ENCODE data around the gene SFT2D1.

Gene SFT2D1

DNA sequence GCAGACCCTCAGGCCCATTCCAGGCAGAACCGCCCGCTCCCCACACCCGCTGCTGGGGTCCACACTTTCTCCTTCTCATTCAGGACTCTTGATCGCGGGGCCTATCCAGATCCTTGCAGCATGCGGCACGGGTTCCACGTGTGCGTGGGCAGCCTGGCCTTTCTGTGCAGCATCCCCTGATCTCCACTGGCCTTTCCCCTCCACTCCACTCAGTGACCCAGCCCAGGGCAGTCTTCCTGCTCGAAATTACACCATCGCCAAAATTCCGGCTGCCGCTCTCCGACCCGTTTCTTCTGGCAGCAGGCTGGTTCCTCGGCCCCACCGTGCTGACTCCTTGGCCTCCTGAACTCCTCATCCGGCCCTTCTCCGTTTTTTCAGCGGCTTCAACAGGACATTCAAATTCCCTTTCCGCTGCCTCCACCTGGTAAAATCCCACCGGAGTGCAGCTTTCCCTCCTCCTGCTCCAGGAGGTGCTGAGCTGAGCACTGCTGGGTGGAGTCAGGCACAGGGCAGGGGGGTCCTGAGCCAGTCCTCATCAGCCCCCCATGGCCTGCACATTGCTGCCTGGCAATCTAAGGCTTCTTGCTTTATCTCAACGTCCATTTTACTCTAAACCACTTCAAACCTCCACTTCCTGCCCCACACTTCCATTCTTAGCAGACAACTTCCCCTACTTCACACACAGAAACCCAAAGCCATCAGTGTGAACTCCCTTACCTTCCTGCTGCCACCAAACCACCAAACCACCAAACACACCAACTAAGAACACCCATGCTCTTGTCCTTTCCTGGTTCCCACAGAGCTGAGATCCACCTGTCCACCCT is 9.0 kb downstream of the SFT2D1 start:
- DNase-seq (ENCODE audit: low spot score) = no peak

DNA sequence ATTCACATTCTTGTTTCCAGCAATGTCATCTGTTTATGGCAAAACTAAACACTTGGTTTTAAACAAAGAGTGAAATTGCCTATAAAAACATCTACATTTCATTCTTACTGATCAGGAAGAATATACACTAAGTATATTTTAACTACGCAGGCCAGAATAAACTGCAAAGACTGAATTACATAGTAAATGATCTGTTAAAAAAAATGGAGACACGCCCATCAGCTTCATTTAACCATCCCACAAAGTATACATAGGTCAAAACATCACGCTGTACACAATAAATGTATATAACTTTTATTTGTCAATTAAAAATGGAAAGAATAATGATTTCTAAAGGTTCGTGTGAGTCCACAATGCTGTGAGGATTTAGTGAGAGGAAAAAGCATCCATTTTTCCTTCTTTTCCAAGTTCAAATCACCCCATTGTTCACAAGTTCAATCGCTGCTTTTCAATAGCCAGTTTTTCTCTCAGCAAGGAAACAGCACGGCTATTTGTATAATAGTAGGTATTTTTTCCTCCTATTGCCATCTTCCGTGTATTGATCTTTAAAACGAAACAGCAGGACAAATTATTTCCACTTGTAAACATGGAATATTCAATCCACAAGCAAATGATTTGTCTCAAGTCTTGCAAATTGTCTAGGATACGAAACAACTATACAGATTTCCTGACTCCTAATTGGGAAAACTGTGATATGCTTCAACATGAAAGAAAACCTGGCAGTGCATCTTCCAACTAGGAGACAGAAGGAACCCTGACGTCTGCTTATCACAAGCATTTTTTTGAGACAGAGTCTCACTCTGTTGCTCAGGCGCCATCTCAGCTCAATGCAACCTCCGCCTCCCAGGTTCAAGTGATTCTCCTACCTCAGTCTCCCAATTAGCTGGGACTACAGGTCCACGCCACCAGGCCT is 10.6 kb downstream of the SFT2D1 start:
- no peak for DNase-seq (ENCODE audit: low spot score)

DNA sequence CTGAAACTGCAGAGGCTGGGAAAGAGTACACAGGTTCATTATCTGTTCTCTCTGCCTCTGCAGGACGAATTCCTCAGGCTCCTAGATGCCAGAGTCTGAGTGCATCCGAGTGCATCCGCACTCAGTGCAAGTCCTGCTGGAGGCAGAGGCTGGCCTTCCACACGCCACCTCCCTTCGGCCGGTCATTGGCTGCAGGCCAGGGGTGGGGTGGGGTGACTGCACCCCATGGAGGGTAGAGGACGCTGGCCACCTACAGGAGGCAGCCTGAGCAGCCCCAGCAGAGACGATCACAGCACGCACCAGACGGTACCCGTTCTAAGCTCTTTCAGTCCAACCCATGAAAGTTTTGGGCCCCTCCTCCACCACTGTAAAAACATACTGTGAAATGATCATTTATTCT is 11.7 kb downstream of the SFT2D1 start:
- peak; percentile 91 for DNase-seq (ENCODE audit: low spot score)

DNA sequence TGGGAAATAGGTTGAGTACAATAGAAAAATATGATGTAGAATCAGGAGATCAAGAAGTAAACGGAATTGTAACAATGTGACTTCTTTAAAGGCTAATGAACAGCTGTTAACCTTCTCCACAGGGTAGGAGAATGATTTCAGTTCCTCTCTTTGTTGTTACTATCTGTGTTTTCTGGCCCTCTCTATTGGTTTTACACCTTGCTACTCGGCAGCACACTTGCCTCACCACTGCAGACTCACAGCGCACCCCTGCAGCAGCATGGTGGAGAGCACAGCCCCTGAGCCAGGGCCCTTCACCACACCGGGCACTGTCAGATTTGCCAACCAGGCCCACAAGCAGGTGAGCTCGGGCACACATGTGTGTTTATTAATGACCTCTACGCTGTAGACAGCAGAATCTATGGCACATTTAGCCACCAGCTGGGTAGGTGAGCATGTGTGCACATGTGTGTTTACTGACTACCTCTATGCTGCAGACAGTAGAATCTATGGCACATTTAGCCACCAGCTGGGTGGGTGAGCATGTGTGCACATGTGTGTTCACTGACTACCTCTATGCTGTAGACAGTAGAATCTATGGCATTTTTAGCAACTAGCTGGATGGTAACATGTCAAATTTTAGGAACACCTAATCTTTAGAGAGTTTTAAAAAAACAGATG is 16.8 kb downstream of the SFT2D1 start:
- DNase-seq (ENCODE audit: low spot score) = no peak

DNA sequence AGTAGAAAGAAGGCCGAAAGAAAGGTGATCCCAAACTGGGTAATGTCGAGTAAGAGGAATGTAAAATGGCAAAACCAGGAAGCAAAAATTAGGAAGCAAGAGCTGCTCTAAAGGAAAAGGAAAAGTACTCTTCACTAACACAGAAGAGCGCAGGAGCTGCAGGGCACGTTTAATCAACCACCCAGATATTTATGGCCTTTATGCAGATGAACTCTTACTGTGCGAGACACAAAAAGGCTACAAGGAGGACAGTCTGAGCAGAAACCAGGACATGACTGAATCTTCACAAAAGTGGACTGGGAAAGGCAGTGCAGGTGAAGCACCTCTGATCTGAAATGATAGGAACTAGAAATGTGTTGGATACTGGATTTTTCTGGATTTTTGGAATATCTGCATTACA is 18.9 kb downstream of the SFT2D1 start:
- DNase-seq (ENCODE audit: low spot score) = no peak

DNA sequence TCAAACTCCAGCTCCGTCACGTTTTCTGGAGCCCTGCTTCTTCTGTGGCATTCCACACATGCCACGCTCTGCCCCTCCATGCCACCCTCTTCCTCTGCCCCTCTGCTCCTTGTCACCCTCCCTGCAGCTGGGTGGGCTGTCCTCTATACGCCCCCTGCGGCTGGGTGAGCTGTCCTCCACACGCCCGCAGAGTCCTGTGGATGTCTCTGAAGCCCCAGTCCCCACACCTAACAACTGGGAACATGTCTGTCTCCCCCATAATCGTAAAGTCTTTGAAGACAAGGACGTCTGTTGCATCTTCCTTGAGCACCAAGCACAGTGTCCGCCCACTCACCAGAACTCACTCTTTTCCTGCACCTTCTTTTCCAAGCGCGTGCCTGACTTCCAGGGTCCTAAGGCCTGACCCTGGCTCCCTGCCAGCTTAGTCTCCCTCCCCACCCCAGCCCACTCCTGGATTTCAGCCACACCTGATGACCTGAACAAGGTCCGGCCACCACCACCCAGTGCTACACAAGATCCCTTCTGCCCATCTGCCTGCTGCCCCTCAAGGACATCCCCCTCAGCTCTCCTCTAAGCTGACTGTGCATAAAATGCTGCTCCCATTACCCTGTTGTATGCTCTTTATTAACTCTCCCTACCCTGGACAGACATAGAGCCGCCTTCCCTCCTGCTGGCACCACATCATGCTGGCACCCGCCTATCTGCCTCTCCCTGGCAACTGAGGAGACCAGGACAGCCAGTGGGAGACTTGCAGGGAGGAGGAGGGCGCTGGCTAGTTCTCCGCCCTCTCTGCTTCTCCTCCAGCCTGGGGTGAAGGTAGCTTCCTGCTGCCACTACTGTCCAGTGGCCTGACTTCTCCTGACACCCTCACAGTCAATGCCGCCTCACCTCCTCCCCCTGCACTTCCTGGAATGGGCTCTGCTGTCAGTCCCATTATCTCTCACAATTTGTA is 23.4 kb downstream of the SFT2D1 start:
- DNase-seq (ENCODE audit: low spot score) = no peak

DNA sequence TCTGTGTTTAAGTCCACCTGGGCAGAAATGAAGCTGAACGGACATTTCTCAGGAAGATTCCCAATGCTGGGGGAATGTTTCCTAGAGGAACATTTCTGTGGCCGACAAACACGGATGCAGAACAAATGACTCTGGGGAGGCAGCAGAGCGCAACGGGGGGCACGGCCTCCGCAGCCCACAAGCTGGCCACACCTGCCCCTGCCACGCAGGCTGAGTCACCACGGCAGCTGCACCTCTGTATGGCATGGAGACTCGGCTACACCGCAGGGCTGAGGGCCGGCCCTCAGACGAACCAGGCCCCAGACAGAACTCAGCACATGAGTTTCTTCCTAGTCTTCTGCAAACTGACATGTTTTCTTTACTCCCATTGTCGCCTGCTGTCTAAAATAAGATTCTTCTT is 24.1 kb downstream of the SFT2D1 start:
- no peak for DNase-seq (ENCODE audit: low spot score)

DNA sequence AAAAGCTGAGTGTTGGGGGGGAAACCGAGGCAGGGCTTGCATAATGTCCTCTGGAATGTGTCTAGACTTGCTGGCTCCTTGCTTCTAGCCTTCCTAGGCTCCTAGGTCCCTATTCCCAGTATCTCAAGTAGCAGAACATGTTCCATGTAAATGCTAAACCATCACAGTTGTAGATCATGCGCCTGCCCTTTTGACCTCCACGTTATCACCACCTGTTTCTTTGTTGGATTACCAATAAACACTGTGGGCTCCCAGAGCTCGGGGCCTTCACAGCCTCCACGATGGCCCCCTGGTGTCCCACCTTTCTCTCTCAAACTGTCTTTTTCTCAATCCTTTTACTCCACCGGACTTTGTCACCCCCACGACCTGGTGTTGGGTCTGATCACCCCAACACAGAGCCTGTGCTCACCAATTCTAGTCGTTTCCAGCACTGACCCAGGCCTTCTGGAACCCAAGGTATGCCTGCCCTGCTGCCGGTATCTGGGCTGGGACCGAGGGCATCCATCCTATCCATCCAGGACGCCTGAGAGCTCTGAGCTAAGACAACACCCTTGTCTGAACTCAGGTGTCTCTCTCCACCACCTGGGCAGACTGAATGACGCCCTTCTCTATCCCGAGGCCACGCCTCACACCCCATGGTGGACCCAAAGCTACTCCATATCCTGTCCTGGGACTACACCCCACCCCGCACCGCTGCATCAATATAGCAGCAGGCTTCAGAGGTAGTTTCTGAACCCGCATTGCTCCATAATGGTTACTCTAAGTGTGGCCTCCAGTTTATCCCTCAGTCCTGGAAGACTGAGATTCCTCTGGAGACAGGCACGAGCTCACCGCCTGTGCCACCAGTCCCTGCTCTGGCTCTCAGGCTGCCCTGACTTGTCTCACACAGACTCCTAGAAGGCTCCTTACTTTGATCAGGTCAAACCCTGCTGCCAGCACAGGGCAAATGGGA is 24.8 kb downstream of the SFT2D1 start:
- no peak for DNase-seq (ENCODE audit: low spot score)

DNA sequence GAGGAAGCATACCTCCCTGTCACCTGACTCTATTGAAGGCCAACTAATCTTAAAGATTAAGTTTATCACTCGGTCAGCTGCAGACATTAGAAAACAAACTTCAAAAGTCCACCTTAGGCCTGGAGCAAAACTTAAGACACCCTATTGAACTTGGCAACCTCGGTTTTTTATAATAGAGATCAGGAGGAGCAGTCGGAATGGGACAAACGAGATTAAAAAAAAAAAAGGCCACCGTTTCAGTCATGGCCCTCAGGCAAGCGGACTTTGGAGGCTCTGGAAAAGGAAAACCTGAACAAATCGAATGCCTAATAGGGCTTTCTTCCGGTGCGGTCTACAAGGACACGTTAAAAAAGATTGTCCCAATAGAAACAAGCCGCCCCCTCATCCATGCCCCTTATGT is 26.9 kb downstream of the SFT2D1 start:
- no peak for DNase-seq (ENCODE audit: low spot score)

DNA sequence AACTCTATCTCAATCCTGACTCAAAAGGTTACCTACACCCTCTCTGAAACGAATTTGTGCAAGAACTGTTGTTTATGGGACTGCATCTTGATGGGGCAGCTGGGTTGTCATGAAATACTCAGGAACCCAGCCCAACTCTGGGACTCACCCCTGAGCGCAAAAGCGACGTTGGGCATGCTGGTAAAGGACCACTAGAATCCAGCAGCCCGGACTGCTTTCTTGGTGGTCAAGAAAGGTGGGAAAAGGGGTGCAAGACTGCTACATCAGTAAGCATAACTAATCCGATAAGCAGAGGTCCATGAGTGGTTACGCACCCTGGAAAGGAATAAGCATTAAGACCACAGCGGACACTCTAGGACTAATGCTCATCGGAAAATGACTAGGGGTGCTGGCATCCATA is 27.9 kb downstream of the SFT2D1 start:
- DNase-seq (ENCODE audit: low spot score) = no peak

DNA sequence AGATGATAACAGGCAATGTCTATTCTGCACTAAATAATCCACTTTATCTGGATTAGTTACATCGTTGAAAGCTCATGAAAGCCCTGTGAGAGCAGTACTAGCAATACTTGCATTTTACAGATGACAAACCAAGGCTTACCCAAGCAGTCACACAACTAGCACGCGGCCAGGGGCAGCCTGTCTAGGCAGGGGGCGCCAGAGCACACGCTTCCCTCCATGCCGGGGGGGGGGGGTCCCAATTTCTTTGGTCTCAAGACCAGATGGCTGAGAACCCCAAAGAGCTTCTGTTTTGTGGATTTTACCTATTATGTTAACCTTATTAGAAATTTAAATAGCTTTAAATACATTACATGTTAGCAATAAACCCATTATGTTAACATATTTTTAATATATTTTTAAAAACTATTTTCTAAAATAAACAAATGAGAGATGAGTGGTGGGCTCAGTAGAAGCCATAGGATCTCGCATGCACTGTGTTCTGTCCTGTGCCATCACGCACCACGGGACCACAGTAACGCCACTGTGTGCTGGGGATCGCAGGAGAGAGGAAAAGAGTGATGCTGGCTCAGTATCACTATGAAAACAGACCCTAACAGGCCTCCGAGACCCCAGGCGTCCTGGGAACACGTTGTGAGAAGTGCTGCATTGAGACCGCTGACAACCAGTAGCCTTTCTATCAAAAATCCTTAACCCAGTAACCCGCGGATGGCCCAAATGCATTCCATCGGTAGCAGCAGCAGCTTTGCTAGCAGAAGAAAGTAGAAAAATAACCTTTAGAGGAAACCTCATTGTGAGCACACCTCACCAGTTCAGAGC is 28.9 kb downstream of the SFT2D1 start:
- peak; percentile 60 for DNase-seq (ENCODE audit: low spot score)

DNA sequence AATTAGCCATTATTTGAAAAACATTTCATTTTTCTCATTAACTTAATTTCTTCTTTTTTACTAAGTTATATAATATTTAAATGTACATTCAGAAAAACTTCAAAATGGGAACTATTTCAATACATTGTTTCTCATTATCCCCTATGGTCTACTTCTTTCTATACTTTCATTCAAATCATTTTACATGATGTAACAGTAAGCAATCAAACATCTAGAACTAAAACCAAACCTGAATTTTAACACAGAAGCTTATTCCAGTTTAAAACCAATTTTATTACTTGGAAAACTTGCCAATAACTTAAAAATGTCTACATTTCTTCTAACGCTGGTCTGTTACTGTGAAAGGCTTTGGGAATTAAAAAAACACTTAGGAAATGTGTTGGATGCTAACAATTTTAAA is 29.5 kb downstream of the SFT2D1 start:
- no peak for DNase-seq (ENCODE audit: low spot score)

DNA sequence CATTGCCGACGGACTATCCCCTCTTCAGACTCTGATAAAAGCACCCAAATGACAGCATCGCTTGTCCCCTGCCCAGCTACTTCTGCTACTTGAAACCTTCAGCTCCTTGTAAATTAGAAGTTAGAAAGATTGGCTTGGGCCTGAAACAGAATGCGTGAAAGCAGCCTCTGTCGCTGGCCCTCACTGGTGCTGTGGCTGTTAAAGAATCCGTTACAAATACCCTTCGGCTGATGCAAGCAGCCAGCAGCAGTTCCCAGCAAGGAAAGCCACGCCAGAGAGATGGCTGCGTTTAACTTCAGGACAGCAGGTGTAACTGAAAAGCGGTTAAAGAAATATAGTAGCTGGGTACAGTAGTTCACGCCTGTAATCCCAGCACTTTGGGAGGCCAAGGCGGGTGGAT is 31.7 kb downstream of the SFT2D1 start:
- DNase-seq (ENCODE audit: low spot score) = no peak

DNA sequence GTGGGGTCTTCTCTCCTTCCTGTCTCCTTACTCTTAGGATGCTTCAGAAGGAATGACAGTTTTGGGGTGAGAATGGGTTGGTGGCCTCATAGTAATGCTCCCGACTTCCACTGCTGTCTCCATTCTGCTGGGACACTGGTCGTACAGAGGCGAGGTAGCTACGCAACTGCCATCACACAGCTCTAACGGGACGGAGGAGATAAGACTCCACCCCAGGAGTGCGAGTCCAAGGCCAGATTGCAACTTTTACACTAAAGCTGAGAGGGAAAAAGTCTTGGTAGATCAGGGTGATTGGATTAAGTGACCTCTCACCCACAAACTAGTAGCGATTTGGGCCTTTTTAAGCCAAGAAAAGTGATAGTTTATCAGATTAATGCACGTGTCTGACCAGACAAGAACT is 32.4 kb downstream of the SFT2D1 start:
- no peak for DNase-seq (ENCODE audit: low spot score)

DNA sequence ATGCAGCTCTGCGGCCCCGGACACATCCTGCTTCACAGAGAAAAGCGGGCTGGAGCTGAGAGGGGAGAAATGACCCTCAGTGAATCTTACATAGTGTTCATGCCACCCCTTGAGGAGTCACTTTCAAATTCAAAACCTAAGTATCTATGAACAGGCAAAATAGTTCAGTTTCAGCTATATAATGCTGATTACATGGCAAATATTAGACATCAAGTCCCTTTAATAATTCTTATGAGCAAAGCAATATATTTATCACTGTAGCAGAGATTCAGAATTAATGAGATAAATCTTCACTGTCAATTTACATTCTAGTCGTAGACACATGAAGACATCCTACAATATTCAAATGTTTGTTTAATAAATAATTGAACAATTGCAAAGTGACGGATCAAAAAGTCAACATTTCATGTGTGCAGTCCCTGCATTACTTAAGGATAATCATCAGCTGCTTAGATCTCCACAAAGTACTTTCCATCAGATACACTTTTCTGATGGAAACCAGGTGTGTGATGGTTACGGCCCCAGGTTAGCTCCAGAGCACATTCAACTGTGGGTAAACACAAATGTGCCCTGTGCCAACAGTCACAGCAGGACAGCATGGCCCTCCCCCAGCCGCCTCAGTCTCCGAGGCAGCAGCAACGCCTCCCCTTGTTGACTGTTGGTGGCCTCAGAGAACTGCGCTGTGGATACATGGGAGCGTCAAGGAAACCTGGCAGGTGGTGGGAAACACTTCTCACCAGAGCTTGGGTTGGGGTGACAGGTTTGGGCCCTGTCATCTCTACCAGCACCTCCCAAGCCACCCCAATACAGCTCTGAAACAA is 33.4 kb downstream of the SFT2D1 start:
- DNase-seq (ENCODE audit: low spot score) = no peak

DNA sequence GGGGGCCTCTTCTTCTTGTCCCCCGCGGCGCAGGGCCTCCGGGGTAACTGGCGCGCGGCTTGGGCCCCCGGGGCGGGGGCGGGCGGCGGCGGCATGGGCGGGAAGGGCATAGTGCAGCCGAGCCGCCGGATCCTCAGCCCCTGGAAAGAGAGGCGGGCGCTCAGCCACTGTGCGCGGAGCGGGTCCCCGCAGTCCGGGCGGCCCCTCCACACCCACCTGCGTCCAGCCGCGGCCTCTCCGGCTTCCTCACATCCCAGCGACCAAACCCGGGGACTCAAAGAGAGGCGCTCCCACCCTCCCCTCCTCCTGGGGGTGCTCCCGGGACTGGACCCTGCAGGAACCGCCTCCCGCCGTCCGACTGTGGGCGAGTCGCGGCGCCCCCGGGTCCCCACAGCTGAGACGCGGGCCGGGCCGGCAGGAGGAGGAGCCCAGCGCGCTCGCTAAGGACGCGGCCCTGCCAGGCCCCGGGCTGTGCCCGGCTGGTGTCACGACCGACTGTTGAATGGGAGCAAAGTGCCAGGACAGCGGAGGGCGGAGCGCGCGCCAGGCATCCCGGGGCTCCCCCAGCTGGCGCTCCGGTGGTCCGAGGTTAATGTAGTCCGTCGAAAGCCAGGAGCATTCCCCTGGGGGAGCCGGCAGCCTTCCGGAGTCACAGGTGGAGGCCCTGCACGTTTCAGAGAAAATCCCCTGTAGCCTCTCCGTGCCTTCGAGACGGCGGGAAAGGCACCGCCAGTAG is 34.1 kb downstream of the SFT2D1 start, which contains the start of gene PRR18:
TSS of gene PRR18 (minus strand) at position 360 of the 736 bp plus-strand sequence. CDS start at position 110, 250 bp downstream.
- peak; percentile 73 for DNase-seq (ENCODE audit: low spot score)
